ENCODE measurements around the gene CORO2B.
A peak's percentile ranks its signal among the peaks of the same experiment; 100 is the strongest.

Gene CORO2B

GRCh38 chr15:68541743-68542142 is 37.0 kb upstream of the CORO2B start:
- TF ChIP-seq CTCF (conservative IDR thresholded peaks at IDR 0.05; ENCODE audit: low read length): no peak
- DNase-seq (ENCODE audit: low read depth): no peak
- H3K4me3 ChIP-seq (ENCODE audit: low read length): no peak overlapping the region

GRCh38 chr15:68542348-68542747 is 36.4 kb upstream of the CORO2B start:
- H3K4me3 ChIP-seq (ENCODE audit: low read length): no peak overlapping the region
- no peak for TF ChIP-seq CTCF (conservative IDR thresholded peaks at IDR 0.05; ENCODE audit: low read length)
- DNase-seq (ENCODE audit: low read depth): no peak

GRCh38 chr15:68542771-68543164 is 36.0 kb upstream of the CORO2B start:
- H3K4me3 ChIP-seq (ENCODE audit: low read length): no peak overlapping the region
- DNase-seq (ENCODE audit: low read depth): no peak
- no peak for TF ChIP-seq CTCF (conservative IDR thresholded peaks at IDR 0.05; ENCODE audit: low read length)

- peak; percentile 90 for DNase-seq (ENCODE audit: low read depth)
- TF ChIP-seq CTCF (conservative IDR thresholded peaks at IDR 0.05; ENCODE audit: low read length): no peak
- H3K4me3 ChIP-seq (ENCODE audit: low read length): no peak overlapping the region
These were observed 35.4 kb upstream of the CORO2B start for GRCh38 chr15:68543165-68544008.

GRCh38 chr15:68546318-68546717 is 32.5 kb upstream of the CORO2B start:
- TF ChIP-seq CTCF (conservative IDR thresholded peaks at IDR 0.05; ENCODE audit: low read length): no peak
- no peak for DNase-seq (ENCODE audit: low read depth)
- H3K4me3 ChIP-seq (ENCODE audit: low read length): no peak overlapping the region

DNA sequence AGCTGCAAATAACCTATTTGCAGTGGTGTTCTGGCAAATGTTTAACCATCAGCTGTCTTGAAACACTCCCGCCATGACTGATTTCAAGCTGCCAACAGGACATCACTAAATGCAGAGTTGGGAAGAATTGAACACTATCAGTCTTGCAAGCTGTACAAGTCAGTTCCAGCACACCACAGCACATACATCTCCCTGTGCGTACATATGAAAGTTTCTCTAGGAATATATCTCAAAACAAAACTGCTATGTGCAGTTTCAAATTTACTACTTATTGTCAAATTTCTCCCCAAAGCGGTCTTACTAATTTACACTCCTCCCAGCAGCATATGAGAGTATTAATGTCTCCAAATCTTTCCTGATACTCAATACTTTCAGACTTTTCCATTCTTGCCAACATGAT is 30.4 kb upstream of the CORO2B start:
- no peak for TF ChIP-seq CTCF (conservative IDR thresholded peaks at IDR 0.05; ENCODE audit: low read length)

GRCh38 chr15:68550004-68550403 is 28.8 kb upstream of the CORO2B start:
- TF ChIP-seq CTCF (conservative IDR thresholded peaks at IDR 0.05; ENCODE audit: low read length): no peak
- no peak overlapping the region for H3K4me3 ChIP-seq (ENCODE audit: low read length)
- DNase-seq (ENCODE audit: low read depth): no peak

More for the DNA sequence above, 30.4 kb upstream of the CORO2B start:
- H3K4me3 ChIP-seq (ENCODE audit: low read length): no peak overlapping the region
- no peak for DNase-seq (ENCODE audit: low read depth)
